SW480 (cell line): Measurements from ENCODE around the gene IL1RAP.
"Not testable (repeated sequence)": the region's sequence is repeated elsewhere in the genome, so short reads cannot be mapped to it uniquely, and the experiment has no call there.

ENCODE experiments used
- DNase-seq: peaks from one replicate; pipeline ENCODE4 v3.0.0-alpha.2; 2016; ENCODE audit warnings: low spot score

Gene IL1RAP

DNA sequence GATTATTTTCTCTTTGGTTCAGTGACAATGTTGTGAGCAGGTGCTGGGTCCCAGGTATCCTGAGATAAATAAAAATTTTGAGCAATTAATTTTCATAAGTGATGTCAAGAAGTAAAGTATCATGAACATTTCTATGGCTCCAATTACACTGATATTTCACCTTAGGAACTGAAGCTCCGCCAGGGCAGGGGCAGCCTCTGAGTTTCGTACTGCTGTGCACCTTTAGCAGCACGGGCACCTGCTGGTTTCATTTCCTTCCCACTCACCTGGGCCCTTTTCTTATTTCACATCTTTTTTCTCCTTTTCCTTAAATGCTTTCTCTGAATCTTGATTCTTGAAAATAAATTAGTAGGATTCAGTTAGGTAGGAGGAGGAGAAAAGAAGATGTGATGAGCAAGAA is 1.2 kb upstream of the IL1RAP start:
- DNase-seq: no peak

DNA sequence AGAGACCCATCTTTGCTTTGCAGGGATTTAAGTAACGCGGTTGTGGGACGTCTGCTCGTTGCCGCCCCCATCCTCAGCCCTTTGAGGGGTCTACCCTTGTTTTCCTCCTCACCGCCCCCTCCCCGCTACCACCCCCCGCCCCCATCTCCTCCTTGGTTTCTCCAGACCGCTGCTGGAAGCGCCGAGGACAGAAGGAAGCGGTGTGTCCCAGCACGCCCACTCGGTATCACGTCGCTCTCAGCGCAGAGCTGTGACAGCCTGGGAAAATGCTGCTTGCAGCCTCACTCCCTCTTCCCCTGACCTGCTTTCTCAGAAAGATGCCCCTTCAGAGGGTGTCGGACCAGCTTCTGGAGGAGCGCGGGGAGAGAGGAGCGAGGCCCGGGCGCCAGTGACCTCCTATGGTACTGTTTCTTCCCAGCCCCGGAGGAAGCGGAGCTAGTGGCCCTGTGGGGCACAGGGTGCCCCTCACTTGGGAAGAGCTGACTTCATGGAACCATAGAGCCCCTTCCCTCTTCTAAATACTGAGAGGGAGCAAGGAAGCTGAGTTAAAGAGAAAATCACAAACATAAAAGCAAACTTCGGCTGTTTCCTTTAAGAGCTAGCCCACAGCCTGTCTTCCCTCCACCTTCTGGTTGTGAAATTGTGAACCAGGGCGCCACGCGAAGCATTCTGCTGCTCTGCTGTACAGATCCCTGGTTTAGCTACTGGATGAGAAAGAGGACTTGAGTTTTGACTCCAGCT is 698 bp downstream of the IL1RAP start:
- peak; percentile 33 for DNase-seq

DNA sequence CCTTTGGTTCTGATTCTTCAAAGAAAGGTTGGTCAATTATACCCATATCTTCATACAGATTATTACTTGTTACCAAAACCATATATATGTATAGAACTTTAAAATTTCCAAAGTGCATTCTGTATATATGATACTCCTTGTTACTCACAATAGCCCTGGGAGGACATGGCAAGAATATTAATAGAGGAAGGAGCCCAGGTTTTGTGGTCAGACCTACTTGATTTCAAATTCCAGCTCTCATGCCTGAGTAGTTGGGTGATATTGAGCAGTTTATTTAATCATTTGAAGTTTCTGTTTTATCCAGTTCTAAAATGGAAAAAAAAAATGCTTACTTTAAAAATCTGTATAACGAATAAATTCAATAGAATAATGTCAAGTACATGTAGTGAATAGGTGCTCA is 2.5 kb downstream of the IL1RAP start:
- no peak for DNase-seq

DNA sequence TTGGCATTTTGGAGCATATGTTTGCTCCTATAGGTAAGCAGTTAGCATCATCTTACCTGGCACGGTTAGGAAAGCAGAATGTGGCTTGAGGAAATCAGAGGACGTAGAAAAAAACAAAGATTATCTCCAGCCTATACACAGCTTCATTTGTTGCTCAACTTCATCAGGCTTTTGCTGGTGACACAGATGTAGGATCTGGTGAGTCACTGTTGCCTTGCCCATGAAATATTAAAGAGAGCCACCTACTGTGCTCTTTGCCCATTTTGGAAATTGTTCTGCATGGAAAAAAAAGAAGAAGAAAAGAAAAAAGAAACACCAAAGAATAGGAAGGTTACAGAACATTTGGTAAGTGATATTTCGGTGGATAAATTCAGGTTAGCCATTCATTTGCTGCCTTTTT is 3.8 kb downstream of the IL1RAP start:
- no peak for DNase-seq

DNA sequence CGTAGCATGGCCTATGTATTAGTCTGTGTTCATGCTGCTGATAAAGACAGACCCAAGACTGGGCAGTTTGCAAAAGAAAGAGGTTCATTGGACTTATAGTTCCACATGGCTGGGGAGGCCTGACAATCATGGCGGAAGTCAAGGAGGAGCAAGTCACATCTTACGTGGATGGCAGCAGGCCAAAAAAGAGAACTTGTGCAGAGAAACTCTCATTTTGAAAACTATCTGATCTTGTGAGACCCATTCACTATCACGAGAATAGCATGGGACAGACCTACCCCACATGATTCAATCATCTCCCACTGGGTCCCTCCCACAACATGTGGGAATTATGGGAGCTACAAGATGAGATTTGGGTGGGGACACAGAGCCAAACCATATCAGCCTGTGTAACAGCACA is 4.6 kb downstream of the IL1RAP start:
- not testable (repeated sequence) for DNase-seq

DNA sequence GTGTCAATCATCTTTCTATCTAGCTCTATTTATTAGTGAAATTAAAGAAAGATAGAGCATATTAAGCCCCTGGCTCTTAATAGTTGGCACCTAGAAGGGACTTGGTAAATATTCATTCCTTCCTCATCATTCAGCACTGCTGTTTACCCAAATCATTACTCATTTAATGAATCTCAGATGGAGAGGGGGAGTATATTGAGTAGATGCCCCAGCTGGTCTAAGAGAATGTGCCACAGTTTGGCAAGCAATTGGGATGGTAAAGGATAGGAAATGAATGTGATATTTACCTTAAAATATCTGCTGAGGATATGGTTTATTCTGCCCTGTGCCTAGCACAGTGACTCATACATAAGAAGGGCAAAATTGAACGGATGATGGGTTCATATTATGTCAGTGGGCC is 6.0 kb downstream of the IL1RAP start:
- no peak for DNase-seq

DNA sequence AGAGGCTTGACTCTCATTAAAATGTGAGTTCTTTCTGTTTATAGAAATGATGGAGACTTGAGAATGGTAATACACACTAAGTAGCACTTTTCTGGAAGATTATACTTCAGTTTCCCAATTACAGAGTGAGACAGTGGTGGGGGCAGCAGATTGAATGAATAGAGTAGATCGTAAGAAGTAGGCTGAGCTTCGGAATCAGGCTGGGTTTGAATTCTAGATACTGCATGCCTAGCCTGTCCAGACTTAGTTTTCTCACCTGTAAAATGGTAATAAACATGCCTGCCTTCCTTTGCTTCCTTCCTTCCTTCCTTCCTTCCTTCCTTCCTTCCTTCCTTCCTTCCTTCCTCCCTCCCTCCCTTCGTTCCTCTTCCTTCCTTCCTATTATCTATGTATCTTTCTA is 8.1 kb downstream of the IL1RAP start:
- DNase-seq: no peak

DNA sequence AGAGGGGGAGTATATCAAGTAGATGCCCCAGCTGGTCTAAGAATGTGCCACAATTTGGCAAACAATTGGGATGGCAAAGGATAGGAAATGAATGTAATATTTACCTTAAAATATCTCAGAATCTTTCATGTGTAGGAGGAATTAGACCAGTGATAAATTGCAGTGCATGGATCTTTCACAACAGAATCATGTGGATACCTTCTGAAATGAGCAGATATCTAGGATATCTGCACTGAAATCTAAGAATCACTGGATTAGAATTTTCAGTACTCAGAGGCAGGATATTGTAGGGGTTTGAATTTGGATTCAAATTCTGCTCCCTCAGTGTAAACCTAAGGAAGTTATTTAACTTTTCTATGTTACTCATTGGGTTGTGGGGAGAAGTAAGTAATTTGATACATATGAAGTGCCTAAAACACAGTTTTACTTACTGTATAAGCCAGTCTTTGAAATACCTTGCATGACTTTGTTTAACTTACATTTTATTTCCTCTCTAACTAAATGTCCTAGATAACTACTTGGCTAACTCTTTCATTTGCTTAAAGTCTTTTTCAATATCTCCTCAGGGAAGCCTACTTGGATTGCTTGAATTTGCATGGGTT is 8.8 kb downstream of the IL1RAP start:
- no peak for DNase-seq

DNA sequence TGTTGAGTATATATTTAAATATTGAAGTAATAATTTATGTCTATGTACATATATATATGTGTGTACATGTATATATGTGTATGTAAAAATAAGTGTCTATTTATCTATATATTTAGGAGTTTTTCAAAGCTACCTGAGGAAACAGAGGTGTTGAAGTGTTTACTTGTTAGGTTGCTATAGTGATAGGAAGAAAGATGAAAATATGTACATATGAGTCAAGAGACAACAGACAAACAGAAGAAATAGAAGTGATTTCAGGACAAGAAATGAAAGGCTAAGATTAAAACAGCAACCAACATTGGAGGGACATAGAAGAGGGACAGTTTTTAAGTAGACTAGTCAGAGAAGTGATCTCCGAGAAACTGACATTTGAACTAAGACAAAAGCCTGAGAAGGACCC is 11.1 kb downstream of the IL1RAP start:
- no peak for DNase-seq

DNA sequence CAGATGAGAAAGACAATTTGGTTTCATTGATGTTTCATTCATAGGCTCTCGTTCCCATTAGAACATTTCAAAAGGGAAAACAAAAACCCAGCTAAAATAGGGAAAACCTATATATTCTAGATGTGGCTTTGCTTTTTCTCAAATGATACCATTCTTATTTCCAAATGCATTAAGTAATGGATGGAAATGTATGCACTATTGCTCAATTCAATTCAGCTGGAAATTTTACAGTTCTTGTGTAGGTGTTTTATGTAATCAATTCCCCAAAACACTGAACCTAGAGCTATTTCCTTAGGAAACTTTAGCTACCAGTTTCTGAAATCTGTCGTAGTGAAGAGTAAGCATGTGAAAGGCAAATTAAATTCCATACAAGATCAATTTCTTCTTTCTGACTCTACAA is 11.7 kb downstream of the IL1RAP start:
- DNase-seq: no peak

DNA sequence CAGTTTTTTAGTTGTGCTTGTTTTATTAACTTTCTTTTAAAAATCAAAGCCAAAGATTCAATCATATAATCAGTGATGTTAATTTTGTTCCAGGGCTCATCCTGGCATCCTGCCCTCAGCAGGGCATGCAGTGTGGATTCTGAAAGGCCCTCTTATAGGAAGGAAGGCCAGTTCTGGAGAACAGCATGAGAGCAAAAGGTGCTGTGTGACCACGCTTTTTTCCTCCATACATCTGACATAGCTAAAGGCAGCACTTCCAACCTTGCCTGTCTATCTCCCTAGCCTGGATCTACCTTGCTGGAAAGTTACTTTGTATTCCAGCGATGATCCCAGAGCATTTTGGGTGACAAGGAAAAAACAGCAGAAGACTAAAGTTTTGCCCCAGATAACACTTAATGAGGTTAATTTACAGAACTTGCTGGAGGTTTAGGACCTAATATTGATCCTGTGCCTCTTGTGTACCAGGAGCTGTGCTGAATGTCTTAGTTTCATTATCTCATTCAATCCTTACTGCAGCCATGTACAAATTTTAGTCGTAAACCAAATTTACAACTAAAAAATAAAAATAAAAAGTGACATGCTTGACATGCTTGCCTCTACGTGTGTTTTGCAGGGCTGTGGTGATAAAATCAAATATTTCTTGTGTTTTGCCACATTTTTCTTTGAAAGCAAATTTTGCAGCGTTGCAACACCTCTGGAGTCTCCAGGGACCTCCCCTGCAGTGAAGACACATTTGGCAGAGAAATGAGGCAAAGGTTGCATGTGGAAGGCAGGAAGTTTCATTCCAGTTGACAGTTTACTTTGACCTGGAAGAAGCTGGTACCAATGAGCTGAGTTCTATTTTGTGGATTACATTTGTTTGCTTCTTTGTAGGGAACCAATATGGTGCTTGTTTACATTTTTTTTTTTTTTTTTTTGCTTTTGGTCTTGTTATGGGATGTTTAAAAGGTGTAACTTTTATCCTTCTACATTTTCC is 13.2 kb downstream of the IL1RAP start:
- no peak for DNase-seq

DNA sequence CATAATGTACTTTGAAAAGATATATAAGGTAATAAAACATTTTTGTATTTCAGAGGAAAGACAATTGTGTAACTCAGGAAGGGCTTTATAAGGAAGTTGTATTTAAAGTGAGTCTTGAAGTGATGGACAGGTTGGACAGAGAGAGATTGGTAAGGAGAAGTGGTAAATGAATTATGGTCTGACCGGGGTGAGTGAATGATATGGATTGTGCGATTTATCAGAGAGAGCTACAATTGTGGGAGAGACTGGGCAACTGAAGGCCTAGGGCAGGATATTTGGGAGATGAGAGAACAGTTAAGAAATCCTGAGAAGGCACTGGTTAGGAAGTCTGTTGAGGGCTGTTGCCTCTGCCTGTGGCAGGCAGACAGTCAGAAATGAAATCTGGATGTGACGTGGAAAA is 14.8 kb downstream of the IL1RAP start:
- DNase-seq: no peak

DNA sequence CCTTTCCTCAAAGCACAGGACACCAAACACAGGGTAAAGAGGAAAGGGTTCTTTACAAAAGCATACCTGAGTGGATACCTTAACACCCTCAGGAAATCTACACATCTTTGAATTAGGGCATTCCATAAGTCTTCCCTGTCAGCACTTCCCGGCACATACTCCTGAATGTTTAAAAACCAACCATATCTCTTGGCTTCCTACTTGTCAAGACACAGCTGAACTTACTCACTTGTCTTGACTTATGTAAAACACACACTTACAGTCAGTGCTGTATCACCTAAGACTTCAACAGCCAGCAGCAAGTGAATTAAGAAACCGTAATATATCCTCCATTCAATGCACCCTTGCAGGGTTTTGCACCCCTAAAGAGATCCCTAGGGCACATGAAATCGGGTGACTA is 17.5 kb downstream of the IL1RAP start:
- DNase-seq: no peak

DNA sequence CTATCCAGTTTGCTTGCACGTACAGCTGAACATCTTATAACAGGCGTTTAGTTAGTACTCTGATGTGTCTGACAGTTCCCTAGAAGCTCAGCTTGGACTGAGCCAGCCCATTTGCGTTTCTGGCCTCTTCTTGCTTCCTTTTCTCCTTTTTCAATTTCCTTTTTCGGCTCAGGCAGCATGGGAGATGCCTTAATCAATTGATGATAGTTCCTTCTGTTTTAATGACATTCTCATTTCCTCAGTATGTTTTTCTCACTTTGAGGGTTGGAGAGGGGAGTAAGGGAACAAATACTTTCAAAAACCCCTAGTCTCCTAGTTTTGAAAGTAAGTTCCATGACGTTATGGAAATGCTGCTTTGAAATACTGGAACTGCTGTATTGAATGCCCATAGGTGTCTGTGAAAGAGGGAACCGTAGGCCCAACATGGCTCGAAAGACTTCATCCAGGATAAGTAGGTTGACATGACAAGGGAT is 18.9 kb downstream of the IL1RAP start:
- DNase-seq: no peak

DNA sequence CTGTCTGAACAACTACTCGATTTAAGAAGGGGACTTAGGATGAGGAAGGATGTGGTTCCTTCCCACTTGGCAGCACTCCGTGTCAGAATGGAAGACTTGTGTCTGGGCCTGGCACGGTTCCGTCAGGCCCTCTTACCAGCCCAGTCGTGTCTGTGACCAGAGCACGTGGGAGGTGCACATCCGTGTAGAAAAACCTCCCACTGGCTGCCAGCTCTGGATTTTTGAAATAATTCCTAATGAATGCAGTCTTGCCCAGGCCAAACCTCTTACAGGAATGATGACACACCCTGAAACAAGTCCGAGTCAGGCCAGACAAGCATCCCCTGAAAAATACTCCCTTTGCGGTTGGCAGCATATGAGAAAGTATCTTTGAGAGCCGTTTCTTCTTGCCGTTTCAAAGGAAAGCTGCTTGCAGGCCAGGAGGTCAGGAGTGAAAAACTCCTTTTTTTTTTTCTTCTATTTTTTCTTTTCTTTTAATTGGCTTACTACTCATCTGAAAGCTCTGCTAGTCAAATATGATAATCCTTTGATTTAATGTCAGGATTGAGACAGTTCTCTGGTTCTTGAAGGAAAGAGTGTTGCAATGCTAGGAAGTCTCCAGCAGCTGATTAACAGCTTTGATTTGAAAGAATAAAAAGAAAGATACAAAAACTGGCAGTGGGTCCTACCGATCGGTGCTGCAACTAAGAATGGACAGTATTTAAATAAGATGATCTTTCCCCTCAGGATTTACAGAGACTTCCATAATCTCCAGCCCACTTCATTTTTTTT is 19.8 kb downstream of the IL1RAP start:
- DNase-seq: peak; percentile 51

DNA sequence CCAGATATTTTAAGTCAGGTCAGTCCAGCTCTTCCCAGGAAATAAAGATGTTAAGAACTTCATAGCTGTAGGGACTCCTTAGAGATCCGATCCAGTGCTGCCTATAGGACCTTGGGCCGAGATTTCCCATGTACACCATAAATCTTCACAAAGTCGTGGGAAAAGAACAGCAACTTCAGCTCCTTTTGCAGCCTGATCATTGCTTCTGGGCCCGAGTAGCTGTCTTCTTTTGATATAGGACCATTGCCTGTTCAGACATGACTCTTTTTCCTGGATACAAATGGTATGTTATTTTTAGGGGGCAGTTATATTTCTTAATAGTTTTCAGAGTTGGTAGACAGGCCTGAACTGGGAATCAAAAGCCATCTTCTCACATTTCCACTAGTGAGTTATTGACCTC is 20.5 kb downstream of the IL1RAP start:
- DNase-seq: no peak

DNA sequence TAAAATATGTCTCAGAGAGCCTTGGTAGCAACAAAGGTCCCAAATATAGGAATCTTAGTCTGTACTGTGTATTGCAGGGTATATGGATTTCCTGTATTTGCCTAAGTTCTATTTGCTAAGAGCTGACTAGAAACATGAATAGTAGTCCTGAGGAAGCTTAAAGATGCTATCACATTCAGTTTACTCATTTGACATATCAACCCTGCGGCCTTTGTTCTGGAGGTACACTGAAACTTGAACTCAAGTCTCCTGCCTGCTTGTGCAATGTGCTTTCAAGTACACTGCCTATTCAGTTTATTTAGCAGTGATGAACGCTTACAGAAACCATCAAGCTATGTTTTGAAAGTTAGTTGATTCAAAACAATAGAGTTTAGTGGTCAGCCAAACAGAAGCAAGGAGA is 21.1 kb downstream of the IL1RAP start:
- DNase-seq: no peak

DNA sequence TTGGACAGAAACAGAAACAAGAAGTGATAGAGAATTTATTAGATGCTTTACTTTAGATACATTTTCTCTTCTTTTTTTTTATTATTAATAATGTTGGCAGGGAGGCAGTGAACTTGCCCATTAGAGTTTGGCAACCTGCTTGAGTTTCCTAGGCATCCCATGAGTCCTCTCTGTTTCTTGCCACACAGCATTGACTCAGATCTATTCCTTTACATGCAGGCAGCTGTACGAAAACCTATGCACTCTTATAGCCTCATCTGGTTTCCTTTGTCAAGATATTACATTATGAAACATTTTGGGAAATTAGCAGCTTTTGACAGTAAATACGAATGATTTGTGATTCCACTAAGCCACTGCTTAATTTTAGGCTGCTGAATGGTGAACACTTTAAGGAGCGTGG is 23.3 kb downstream of the IL1RAP start:
- DNase-seq: no peak

DNA sequence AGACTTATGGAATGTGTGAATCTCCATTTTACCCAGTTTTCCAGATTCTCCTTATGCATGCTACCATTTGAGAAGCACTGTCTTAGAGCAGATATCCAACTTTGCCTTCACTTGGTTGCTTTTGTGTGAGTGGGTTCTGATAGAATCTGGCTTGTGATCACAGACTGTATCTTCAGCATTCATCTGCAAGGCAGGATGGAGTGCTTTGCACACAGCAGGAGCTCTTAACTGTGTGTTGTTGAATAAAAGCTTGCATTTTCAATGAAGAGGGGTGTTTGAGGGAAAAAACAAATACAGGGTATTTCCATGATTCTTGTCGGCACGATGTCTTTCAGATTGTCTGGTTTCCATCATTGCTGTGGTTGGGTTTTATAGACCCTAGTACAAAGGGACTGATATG is 24.4 kb downstream of the IL1RAP start:
- DNase-seq: no peak

DNA sequence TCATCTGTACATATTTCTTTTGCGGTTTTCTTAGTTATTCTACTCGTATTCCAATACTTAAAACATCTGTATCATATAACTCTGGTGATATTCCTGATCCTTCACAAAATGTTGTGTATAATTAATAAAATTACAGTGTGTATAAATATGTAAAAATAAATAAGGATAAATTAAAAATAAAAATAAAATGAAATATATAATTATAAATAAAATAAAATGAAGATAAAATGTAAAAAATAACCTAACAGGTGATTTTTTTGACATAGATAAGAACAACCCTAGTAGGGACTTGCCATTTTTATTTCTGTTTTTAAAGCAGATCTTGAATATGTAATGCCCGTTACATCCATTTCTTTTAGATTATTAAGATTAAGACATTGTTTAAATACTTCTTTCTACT is 25.6 kb downstream of the IL1RAP start:
- no peak for DNase-seq

DNA sequence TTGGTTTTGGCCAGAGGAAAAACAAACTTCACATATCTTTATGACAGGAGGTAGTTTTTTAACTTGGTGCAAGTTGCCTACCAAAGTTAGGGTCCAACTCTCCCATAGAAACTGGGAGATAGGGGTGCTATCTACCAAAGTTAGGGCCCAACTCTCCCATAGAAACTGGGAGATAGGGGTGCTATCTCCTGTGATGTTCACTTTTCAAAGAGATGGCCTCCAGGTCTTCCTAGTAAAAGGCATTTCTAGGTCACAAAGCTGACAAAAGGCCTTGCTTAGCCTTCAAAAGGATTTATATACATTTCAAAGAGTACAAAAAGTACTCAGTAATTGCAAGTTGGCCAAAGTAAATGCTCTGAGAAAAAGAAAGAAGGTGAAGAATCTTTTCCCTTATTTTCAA is 27.1 kb downstream of the IL1RAP start:
- DNase-seq: no peak

DNA sequence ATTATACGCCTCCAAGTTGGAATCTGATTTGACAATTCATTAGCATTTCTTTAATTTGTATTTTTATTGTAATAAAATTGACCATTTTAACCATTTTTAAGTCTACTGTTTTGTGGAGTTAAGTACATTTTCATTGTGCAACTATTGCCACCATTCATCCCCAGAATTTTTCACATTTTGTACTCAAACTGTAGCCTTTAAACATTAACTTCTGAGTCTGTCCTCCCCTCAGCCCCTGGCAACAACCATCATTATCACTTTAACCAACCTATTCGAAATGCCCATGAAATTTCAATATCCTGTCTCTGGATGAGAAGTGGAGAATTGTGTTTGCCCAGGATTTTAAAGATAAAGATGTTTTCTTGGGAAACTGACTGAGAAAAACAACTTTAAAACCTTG is 27.7 kb downstream of the IL1RAP start:
- no peak for DNase-seq
